Lower lobe of right lung (tissue), 2 donors: ENCODE data around the gene DTX1. TPM values are rescaled to one million over a fixed set of nuclear protein-coding genes. Genes with fewer than 3 reads are reported as not detected.

Experiments used
- ATAC-seq, 2 donors: fragments of 200-7000 bp; cut with Tn5 transposase; one replicate each; pipeline ENCODE4 v1.9.1; 2020 to 2022; ENCODE audit warnings: mild to moderate bottlenecking in 2 of 2, moderate library complexity in 2 of 2
- DNase-seq: peaks from one replicate; pipeline ENCODE4 v3.0.0-alpha.2; 2020
- H3K27ac ChIP-seq: fragments of 200-600 bp; one replicate; pipeline ENCODE4 v1.8.0; 2022
- H3K27me3 ChIP-seq: fragments of 200-600 bp; one replicate; pipeline ENCODE4 v1.8.0; 2022; ENCODE audit warnings: low read depth
- H3K36me3 ChIP-seq: fragments of 200-600 bp; one replicate; pipeline ENCODE4 v1.8.0; 2022; ENCODE audit warnings: mild to moderate bottlenecking
- H3K4me1 ChIP-seq: fragments of 200-600 bp; one replicate; pipeline ENCODE4 v1.8.0; 2022
- H3K4me3 ChIP-seq: fragments of 200-600 bp; one replicate; pipeline ENCODE4 v1.8.0; 2022; ENCODE audit warnings: mild to moderate bottlenecking
- H3K9me3 ChIP-seq: fragments of 200-600 bp; one replicate; pipeline ENCODE4 v1.8.0; 2022
- intact Hi-C: fragments of 100-400 bp; cut with DNase I; formaldehyde crosslinking; loops from one replicate; pipeline ENCODE4 v1.11.0; 2022
- total RNA-seq: library from RNA; stranded (reverse); fragmentation: NEBNext Ultra II Directional; extraction: Animal tissue kit (Norgen Biotek cat#: 25700); gene quantifications from one replicate; pipeline ENCODE4 v1.2.1, GENCODE V29; 2021
- TF ChIP-seq, protein P1 (sequence below): fragments of 200-600 bp; IDR thresholded peaks from one replicate; pipeline ENCODE4 v1.8.0; 2022; ENCODE audit warnings: antibody characterized with exemption, mild to moderate bottlenecking
- donor health status: DM: no; HTN: yes; CAD: no; lungs with severe emphysema.

The DTX1 gene
- total RNA-seq, 1 donor from 2014 or later = 6.8 TPM

- Histone ChIP-seq H3K36me3 (no peaks in the 10 kb centered on the region), H3K27ac (no peak overlapping the region), H3K4me3 (no peak overlapping the region), H3K9me3 (no peaks in the 10 kb centered on the region), H3K4me1 (no peaks in the 10 kb centered on the region), H3K27me3 (no peaks in the 10 kb centered on the region)
- no peak for ATAC-seq
- intact Hi-C loops = no loop called here
- no peak for DNase-seq
- TF ChIP-seq, protein P1, sequence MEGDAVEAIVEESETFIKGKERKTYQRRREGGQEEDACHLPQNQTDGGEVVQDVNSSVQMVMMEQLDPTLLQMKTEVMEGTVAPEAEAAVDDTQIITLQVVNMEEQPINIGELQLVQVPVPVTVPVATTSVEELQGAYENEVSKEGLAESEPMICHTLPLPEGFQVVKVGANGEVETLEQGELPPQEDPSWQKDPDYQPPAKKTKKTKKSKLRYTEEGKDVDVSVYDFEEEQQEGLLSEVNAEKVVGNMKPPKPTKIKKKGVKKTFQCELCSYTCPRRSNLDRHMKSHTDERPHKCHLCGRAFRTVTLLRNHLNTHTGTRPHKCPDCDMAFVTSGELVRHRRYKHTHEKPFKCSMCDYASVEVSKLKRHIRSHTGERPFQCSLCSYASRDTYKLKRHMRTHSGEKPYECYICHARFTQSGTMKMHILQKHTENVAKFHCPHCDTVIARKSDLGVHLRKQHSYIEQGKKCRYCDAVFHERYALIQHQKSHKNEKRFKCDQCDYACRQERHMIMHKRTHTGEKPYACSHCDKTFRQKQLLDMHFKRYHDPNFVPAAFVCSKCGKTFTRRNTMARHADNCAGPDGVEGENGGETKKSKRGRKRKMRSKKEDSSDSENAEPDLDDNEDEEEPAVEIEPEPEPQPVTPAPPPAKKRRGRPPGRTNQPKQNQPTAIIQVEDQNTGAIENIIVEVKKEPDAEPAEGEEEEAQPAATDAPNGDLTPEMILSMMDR = no peak
Measured at GRCh38 chr12:113072136-113072535, 15.6 kb downstream of the DTX1 start.

DNA sequence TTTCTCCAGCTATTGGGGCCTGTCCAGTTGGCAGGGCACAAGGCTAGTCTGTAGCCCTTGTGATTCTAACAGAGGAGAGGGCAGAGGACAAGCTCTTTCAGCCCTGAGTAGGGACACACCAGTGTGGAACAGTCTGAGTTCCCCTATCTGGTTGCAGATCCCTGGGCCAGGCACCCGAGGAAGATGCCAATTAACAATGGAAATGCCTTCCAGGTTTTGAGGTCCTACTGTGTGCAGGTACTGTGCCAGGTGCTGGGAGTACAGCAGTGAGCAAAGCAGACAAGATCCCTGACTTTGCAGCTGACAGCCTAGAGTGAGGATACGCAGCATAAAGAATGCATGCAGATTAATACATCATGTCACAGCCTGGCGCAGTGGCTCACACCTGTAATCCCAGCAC, 17.1 kb downstream of the DTX1 start:
- Histone ChIP-seq H3K27me3 (peaks cover 7% of the 10 kb centered on the region), H3K4me1 (no peaks in the 10 kb centered on the region), H3K36me3 (no peaks in the 10 kb centered on the region), H3K27ac (no peak overlapping the region), H3K4me3 (no peak overlapping the region), H3K9me3 (no peaks in the 10 kb centered on the region)
- ATAC-seq (no peak), DNase-seq (no peak)
- TF ChIP-seq, protein P1 = no peak
- intact Hi-C loops = no loop called here

DNA sequence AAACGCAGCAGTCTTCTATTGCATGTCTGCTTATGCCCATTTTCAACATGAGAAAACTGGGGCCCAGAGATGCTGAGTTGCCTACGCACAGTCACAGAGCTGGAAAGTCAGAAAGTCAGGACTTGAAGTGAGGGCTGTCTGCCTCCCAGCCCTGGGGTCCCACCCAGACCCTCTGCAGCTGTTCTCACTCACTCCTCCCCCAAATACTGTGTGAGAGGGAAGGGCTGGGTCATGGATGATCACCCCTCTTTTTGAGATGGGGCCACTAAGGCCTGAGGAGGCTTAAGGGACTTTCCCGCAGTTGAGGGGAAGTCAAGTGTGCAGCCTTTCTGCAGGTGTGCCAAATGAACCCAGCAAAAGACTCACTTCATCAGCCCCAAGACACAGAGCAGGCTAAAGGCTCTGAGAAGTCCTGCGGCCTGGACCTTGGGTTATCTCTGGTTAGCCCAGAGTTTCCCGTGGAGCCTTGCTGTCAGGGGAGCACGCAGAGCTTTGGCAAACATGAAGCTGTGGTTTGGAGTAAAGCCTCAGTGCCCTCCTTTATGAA, 18.7 kb downstream of the DTX1 start:
- no peaks in the 10 kb centered on the region for H3K36me3 ChIP-seq

GRCh38 chr12:113077057-113077858, 20.7 kb downstream of the DTX1 start:
- no peak overlapping the region for H3K27ac ChIP-seq
- no peaks in the 10 kb centered on the region for H3K36me3 ChIP-seq
- TF ChIP-seq, protein P1 = no peak
- intact Hi-C loops = no loop called here
- DNase-seq (no peak), ATAC-seq (no peak)
- peaks cover 13% of the 10 kb centered on the region for H3K27me3 ChIP-seq
- no peaks in the 10 kb centered on the region for H3K9me3 ChIP-seq
- H3K4me1 ChIP-seq = no peaks in the 10 kb centered on the region
- no peak overlapping the region for H3K4me3 ChIP-seq

More for the DNA sequence above, 18.7 kb downstream of the DTX1 start:
- TF ChIP-seq, protein P1 = no peak
- H3K4me3 ChIP-seq = no peak overlapping the region
- intact Hi-C loops = no loop called here
- H3K9me3 ChIP-seq = no peaks in the 10 kb centered on the region
- peaks cover 13% of the 10 kb centered on the region for H3K27me3 ChIP-seq
- no peaks in the 10 kb centered on the region for H3K4me1 ChIP-seq
- DNase-seq = no peak
- H3K27ac ChIP-seq = no peak overlapping the region
- no peak for ATAC-seq

GRCh38 chr12:113077859-113078255, 21.3 kb downstream of the DTX1 start:
- peaks cover 13% of the 10 kb centered on the region for H3K27me3 ChIP-seq
- no peak overlapping the region for H3K4me3 ChIP-seq
- no peak for DNase-seq
- intact Hi-C loops = no loop called here
- H3K4me1 ChIP-seq = no peaks in the 10 kb centered on the region
- H3K36me3 ChIP-seq = no peaks in the 10 kb centered on the region
- no peaks in the 10 kb centered on the region for H3K9me3 ChIP-seq
- TF ChIP-seq, protein P1 = no peak
- no peak for ATAC-seq
- no peak overlapping the region for H3K27ac ChIP-seq
